Amygdala (tissue), 56 donors: ENCODE results near the gene STUM.

Experiments
- DNase-seq, 56 donors: peaks; one replicate each; lab custom pipeline; 2025; lab: John Stamatoyannopoulos, UW

Gene STUM

GRCh38 chr1:226532553-226532952 is 16.0 kb upstream of the STUM start:
- DNase-seq = no peak

GRCh38 chr1:226533220-226533619 is 15.3 kb upstream of the STUM start:
- DNase-seq = no peak

GRCh38 chr1:226534098-226534497 is 14.5 kb upstream of the STUM start:
- DNase-seq = no peak

GRCh38 chr1:226534645-226535044 is 13.9 kb upstream of the STUM start:
- no peak for DNase-seq

GRCh38 chr1:226535666-226536065 is 12.9 kb upstream of the STUM start:
- no peak for DNase-seq

GRCh38 chr1:226541231-226541630 is 7.3 kb upstream of the STUM start:
- no peak for DNase-seq

- peak in 1 of 56 donors; percentile 11 for DNase-seq
These were observed 6.6 kb upstream of the STUM start for GRCh38 chr1:226541631-226542622.

- peak in 1 of 56 donors; percentile 16 for DNase-seq
These were observed 5.9 kb upstream of the STUM start for GRCh38 chr1:226542623-226543103.

- no peak for DNase-seq
These were observed 2.5 kb upstream of the STUM start for GRCh38 chr1:226545836-226546596.

- DNase-seq = no peak
These were observed 1.6 kb upstream of the STUM start for GRCh38 chr1:226546926-226547325.

GRCh38 chr1:226547754-226548191 is 791 bp upstream of the STUM start:
- peak in 51 of 56 donors; percentile 5 to 87 (median 62) for DNase-seq

- no peak for DNase-seq
These were observed 751 bp downstream of the STUM start for GRCh38 chr1:226549094-226549936.

- DNase-seq = peak in 49 of 56 donors; percentile 9 to 82 (median 55)
These were observed 1.5 kb downstream of the STUM start for GRCh38 chr1:226549937-226550671.

- DNase-seq = no peak
These were observed 2.1 kb downstream of the STUM start for GRCh38 chr1:226550672-226551041.

GRCh38 chr1:226551299-226551698 is 2.7 kb downstream of the STUM start:
- DNase-seq = peak in 1 of 56 donors; percentile 22

- DNase-seq = no peak
These were observed 3.5 kb downstream of the STUM start for GRCh38 chr1:226552061-226552460.

- no peak for DNase-seq
These were observed 4.8 kb downstream of the STUM start for GRCh38 chr1:226553266-226553923.

GRCh38 chr1:226553924-226554282 is 5.3 kb downstream of the STUM start:
- DNase-seq = peak in 2 of 56 donors; percentile 29

GRCh38 chr1:226555092-226555491 is 6.5 kb downstream of the STUM start:
- DNase-seq = no peak
